ENCODE results near the gene SLC25A21. TPM values are rescaled to one million over a fixed set of nuclear protein-coding genes. Genes with fewer than 3 reads are reported as not detected.

The SLC25A21 gene
- total and polyA plus RNA-seq, 2 donors (not counting 1 experiment from before 2014, with no cell fraction given): 0.50 to 0.62 TPM

DNA sequence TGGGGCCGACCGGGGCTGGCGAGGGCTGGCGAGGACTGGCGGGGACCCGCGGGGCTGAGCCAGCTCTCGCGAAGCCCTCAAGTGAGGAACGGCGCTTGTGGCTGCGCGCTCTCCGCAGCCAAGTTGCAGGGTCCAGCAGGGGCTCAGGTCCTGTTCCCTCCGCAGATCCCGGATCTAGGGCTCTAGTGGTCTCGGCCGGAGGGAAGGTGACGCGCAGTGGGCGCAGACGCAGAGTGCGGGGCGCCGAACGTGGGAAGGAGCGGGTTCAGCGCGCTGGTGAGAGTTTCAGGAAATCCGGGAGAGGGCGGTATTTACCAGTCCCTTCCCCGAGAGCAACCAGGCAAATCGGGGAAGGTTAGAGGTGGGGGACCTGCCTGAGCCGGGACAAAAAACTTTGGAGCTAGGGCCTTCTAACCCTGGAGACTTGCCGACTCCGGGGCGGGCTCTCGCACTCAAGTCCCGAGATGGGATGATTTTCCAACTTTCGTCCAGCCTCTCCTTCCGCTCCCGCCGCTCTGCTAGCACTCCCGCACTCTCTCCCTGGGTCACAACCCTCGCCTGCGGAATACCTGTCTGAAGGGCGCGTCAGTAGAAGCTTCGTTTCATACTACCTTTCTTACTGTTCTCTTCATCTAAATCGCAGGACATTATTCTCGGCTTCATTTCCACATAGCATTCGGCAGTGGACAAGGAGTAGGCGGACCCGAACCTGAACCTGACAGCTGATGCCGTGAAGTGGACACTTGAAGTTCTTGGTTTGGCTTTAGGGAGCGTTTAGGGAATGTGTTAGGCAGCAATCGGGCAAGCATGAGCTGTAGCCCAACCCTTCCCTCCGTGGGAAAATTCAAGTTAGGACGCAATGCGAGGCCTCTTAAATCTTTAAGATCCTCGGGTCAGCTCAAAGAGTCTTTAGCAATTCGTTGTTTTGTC, 524.3 kb downstream of the SLC25A21 start:
- Histone ChIP-seq H3K36me3 (ENCODE audit: control insufficient read depth, insufficient read depth, low read length) (no peaks in the 10 kb centered on the region), H2AFZ (ENCODE audit: low read length) (peak overlapping the region; percentile 49), H3K9ac (ENCODE audit: insufficient read depth, low read length) (no peak overlapping the region), H3K9me3 (ENCODE audit: control insufficient read depth, insufficient read depth, low read depth, low read length) (no peaks in the 10 kb centered on the region), H3K4me2 (ENCODE audit: extremely low read depth, insufficient read depth, low read length) (peak overlapping the region; percentile 56), H3K27me3 (ENCODE audit: control insufficient read depth, insufficient read depth, low read length) (peaks cover 49% of the 10 kb centered on the region), H3K4me1 (ENCODE audit: control insufficient read depth, extremely low read depth, insufficient read depth, low read length) (no peaks in the 10 kb centered on the region), H4K20me1 (ENCODE audit: control insufficient read depth, extremely low read depth, insufficient read depth, low read length) (no peaks in the 10 kb centered on the region), H3K27ac (ENCODE audit: insufficient read depth, low read length) (no peak overlapping the region), H3K79me2 (ENCODE audit: control insufficient read depth, insufficient read depth, low read length) (no peaks in the 10 kb centered on the region), H3K4me3 (replicated peaks in 1 of 4; ENCODE audit: control extremely low read depth in 1 of 4, insufficient read depth in 1 of 4, low read depth in 3 of 4, low read length in 4 of 4) (peak overlapping the region in 2 of 4 experiments; percentile 23 to 40)
- TF ChIP-seq EZH2 (IDR thresholded peaks at IDR 0.05; ENCODE audit: low read length, missing control alignments) (peak; percentile 96), CTCF (conservative IDR thresholded peaks at IDR 0.05 in 1 of 2, IDR thresholded peaks at IDR 0.05 in 1 of 2; ENCODE audit: low read depth in 1 of 2, low read length in 2 of 2) (peak; percentile 47 to 50)
- peak; percentile 39 to 45 for DNase-seq (ENCODE audit: low read depth in 2 of 2)

DNA sequence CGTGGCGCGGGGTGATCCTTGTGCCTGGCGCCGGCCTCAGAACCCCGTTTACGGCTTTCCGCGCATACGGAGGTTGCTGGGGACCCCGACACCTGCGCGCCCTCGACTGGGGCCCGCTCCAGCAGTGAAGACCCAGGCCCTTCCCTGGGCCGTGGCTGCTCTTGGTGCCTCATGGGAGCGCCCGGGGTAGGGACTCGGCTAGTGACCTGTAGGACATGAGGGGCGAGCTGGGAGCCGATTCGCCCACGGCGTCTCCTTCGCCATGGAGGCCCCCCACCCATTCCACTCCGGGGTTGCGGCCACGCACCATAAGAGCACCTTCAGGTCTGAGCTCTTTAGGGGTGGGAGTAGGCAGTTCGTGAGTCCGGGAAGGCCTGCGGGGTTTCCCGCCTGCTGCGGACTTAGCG, 525.0 kb downstream of the SLC25A21 start:
- H3K9me3 ChIP-seq (ENCODE audit: control insufficient read depth, insufficient read depth, low read depth, low read length): no peaks in the 10 kb centered on the region
- H3K27ac ChIP-seq (ENCODE audit: insufficient read depth, low read length): no peak overlapping the region
- H3K9ac ChIP-seq (ENCODE audit: insufficient read depth, low read length): no peak overlapping the region
- H3K4me2 ChIP-seq (ENCODE audit: extremely low read depth, insufficient read depth, low read length): peak overlapping the region; percentile 56
- no peaks in the 10 kb centered on the region for H3K4me1 ChIP-seq (ENCODE audit: control insufficient read depth, extremely low read depth, insufficient read depth, low read length)
- no peaks in the 10 kb centered on the region for H4K20me1 ChIP-seq (ENCODE audit: control insufficient read depth, extremely low read depth, insufficient read depth, low read length)
- H3K79me2 ChIP-seq (ENCODE audit: control insufficient read depth, insufficient read depth, low read length): no peaks in the 10 kb centered on the region
- H3K36me3 ChIP-seq (ENCODE audit: control insufficient read depth, insufficient read depth, low read length): no peaks in the 10 kb centered on the region
- TF ChIP-seq EZH2 (IDR thresholded peaks at IDR 0.05; ENCODE audit: low read length, missing control alignments) (no peak), CTCF (conservative IDR thresholded peaks at IDR 0.05 in 1 of 2, IDR thresholded peaks at IDR 0.05 in 1 of 2; ENCODE audit: low read depth in 1 of 2, low read length in 2 of 2) (no peak)
- H2AFZ ChIP-seq (ENCODE audit: low read length): no peak overlapping the region
- no peak for DNase-seq (ENCODE audit: low read depth in 2 of 2)
- H3K4me3 ChIP-seq (replicated peaks in 1 of 4; ENCODE audit: control extremely low read depth in 1 of 4, insufficient read depth in 1 of 4, low read depth in 3 of 4, low read length in 4 of 4): peak overlapping the region in 1 of 4 experiments; percentile 40
- peaks cover 46% of the 10 kb centered on the region for H3K27me3 ChIP-seq (ENCODE audit: control insufficient read depth, insufficient read depth, low read length)

DNA sequence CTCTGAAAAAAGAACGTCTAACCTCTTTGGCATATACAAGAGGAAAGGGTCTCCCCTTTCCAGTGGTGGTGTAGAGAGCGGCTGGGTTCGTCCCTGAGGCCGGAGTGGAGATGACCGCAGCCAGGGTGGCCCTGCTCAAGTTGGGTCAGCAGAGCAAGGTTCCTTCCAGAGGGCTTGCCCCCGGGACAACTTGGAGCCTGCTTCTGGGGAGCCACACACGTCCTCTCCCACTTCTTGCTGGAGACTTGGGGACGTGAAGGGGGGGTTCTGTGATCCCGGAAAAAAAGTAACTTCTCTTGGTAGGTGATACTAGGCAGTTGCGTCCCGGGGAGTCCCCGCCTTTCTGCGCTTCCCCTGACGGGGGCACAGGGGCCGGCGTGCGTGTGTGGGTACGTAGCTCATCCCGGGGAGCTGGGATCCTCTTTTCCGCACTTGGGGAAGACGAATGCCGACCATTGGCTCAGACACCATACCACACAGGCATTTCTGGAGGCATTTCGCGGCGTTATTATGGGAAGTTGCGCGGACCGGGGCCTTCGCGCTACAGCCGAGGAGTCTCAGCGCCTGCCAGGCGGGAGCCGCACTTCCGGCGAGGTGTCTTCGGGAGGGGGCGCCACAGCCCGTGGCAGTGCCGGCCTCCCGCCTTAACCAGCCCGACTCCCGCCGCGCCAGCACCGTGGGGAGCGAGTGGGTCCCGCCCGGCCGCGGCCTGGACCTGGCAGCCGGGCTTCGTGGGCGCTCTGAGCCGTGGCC, 525.6 kb downstream of the SLC25A21 start:
- Histone ChIP-seq H3K79me2 (ENCODE audit: control insufficient read depth, insufficient read depth, low read length) (no peaks in the 10 kb centered on the region), H3K36me3 (ENCODE audit: control insufficient read depth, insufficient read depth, low read length) (no peaks in the 10 kb centered on the region), H3K4me3 (replicated peaks in 1 of 4; ENCODE audit: control extremely low read depth in 1 of 4, insufficient read depth in 1 of 4, low read depth in 3 of 4, low read length in 4 of 4) (peak overlapping the region in 1 of 4 experiments; percentile 40), H3K27me3 (ENCODE audit: control insufficient read depth, insufficient read depth, low read length) (peaks cover 46% of the 10 kb centered on the region), H3K27ac (ENCODE audit: insufficient read depth, low read length) (no peak overlapping the region), H3K9ac (ENCODE audit: insufficient read depth, low read length) (no peak overlapping the region), H2AFZ (ENCODE audit: low read length) (no peak overlapping the region), H3K4me2 (ENCODE audit: extremely low read depth, insufficient read depth, low read length) (peak overlapping the region; percentile 13), H3K4me1 (ENCODE audit: control insufficient read depth, extremely low read depth, insufficient read depth, low read length) (no peaks in the 10 kb centered on the region), H4K20me1 (ENCODE audit: control insufficient read depth, extremely low read depth, insufficient read depth, low read length) (no peaks in the 10 kb centered on the region), H3K9me3 (ENCODE audit: control insufficient read depth, insufficient read depth, low read depth, low read length) (no peaks in the 10 kb centered on the region)
- no peak for DNase-seq (ENCODE audit: low read depth in 2 of 2)
- TF ChIP-seq EZH2 (IDR thresholded peaks at IDR 0.05; ENCODE audit: low read length, missing control alignments) (peak; percentile 29), CTCF (conservative IDR thresholded peaks at IDR 0.05 in 1 of 2, IDR thresholded peaks at IDR 0.05 in 1 of 2; ENCODE audit: low read depth in 1 of 2, low read length in 2 of 2) (no peak)
